DND-41 (cell line): Measurements from ENCODE around the gene SERGEF.

ENCODE experiments used
- EZH2 ChIP-seq: IDR thresholded peaks from 3 replicates; pipeline ENCODE4 v1.6.1; 2012; ENCODE audit warnings: borderline replicate concordance, low read depth, mild to moderate bottlenecking, moderate library complexity, low read length, inconsistent platforms; ENCODE audit not compliant: severe bottlenecking
- TF ChIP-seq, protein P1 (sequence below): IDR thresholded peaks from 2 replicates; pipeline ENCODE4 v1.5.1; 2012; ENCODE audit warnings: borderline replicate concordance, low read length, moderate library complexity, mild to moderate bottlenecking; ENCODE audit not compliant: poor library complexity, severe bottlenecking; ENCODE audit errors: extremely low read depth

DNA sequence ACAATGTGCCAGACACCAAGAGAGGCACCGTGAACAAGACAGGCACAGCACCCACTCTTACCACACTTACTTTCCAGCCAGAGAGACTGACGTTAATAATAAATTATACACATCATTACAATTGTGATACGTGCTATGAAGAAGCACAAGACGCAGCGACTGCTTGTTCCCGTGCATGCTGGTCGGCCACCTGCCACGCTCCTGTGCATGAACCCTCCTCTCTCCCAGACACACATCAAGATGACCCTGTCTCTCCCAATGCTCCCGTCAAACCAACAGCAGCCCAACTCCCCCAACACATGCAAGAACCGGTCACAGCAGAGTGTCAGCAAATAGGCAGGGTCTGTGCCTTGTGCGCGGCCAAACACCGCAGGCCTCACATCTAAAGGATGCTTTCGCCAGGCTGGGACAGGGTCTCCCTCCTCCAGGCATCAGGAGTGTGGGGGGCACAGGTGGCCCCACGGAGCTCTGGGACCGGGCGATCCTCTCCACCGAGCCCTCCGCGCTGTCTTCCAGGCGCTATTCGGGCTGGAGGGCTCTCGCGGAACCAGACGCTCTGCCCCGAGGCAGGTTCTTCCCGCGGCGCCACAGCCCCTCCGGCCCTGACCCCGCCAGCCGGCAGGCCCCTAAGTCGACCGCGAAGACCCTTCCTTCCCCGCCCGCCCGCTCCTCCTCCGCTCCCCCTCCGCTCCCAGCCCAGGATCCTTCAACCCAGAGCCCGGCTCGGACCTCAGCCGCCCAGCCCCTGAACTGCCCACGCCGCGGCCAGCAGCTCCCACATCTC lies 533 bp downstream of the SERGEF start:
- no peak for TF ChIP-seq EZH2
- TF ChIP-seq, protein P1, sequence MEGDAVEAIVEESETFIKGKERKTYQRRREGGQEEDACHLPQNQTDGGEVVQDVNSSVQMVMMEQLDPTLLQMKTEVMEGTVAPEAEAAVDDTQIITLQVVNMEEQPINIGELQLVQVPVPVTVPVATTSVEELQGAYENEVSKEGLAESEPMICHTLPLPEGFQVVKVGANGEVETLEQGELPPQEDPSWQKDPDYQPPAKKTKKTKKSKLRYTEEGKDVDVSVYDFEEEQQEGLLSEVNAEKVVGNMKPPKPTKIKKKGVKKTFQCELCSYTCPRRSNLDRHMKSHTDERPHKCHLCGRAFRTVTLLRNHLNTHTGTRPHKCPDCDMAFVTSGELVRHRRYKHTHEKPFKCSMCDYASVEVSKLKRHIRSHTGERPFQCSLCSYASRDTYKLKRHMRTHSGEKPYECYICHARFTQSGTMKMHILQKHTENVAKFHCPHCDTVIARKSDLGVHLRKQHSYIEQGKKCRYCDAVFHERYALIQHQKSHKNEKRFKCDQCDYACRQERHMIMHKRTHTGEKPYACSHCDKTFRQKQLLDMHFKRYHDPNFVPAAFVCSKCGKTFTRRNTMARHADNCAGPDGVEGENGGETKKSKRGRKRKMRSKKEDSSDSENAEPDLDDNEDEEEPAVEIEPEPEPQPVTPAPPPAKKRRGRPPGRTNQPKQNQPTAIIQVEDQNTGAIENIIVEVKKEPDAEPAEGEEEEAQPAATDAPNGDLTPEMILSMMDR = no peak
